Urothelium cell line (cell line): ENCODE measurements around the gene CEP295NL.

Source experiments
- DNase-seq: peaks from one replicate; pipeline ENCODE4 v3.0.0; 2011; ENCODE audit warnings: low spot score, mixed read lengths
- FAIRE-seq: peaks from 2 replicates; lab custom pipeline; 2011; peaks lifted over from hg19 to GRCh38; lab: Jason Lieb, UNC

The CEP295NL gene

DNA sequence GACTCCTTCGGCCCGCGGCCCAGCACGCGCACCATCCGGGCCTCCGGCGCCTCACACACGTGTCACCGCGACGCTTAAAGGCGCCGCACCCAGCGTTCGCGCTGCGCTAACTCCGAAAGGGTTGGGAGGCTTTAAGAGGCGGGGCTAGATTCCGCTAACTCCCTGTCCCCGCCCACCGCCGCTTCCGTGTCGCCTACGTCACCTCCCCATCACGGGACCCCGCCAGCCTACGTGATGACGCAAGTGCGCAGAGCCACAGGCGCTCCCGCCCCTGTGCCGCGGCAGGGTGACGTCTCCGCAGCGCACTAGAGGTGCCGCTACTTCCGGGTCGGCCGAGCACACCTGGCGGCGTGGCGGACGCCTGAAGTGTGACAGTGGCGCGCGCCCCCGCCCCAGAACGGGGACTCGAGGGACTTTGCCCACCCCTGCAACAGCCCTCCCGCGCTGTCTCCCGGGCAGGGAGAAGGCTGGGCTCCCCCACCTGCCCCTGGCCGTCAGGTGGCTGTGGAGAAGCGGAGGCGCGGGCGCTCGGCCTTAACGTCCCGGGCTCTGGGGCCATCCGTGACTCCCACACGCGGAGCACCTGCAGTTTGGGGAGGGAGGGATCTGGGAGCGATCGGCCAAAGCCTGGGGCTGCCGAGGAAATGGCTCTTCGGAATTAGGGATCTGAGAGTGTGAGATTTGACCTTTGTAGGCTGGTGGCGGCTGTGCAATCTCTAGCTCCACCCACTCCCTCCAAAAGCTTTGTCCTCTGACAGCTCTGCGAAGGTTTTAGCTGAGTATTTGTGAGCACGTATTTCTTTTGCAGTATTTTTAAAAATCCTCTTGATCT lies 62.0 kb downstream of the CEP295NL start, which contains the start of gene USP36:
TSS of gene USP36 (minus strand) at position 35 of the 832 bp plus-strand sequence. CDS start 4,451 bp downstream, outside the sequence.
- peak; percentile 97 for FAIRE-seq

More for the DNA sequence above, 62.0 kb downstream of the CEP295NL start, which contains the start of gene USP36:
- peak; percentile 100 for DNase-seq
